Panc1 (cell line): Measurements from ENCODE around the gene RNF115.

Source experiments
- CTCF ChIP-seq: fragments of 450-650 bp; IDR thresholded peaks from 2 replicates; pipeline ENCODE4 v1.5.1; 2017; ENCODE audit warnings: mild to moderate bottlenecking
- POLR2AphosphoS5 ChIP-seq: IDR thresholded peaks from 2 replicates; pipeline ENCODE4 v1.6.1; 2012; ENCODE audit warnings: mild to moderate bottlenecking, low read depth, low read length, moderate library complexity
- REST ChIP-seq, 2 experiments: IDR thresholded peaks; 2 replicates each; pipeline ENCODE4 v1.6.1; 2011 to 2012; ENCODE audit warnings: low read depth in 2 of 2, control low read depth in 1 of 2, low read length in 1 of 2, mild to moderate bottlenecking in 1 of 2, moderate library complexity in 1 of 2; ENCODE audit not compliant: insufficient read depth in 1 of 2
- SIN3A ChIP-seq: IDR thresholded peaks from 2 replicates; pipeline ENCODE4 v1.6.1; 2012; ENCODE audit warnings: low read depth, mild to moderate bottlenecking, low read length, moderate library complexity, borderline replicate concordance; ENCODE audit not compliant: insufficient read depth

- TF ChIP-seq POLR2AphosphoS5 (no peak), CTCF (no peak), REST (IDR thresholded peaks at IDR 0.05; ENCODE audit: insufficient read depth in 1 of 2, low read depth in 2 of 2, low read length in 1 of 2) (no peak), SIN3A (no peak)
Observed at GRCh38 chr1:145758575-145758974, 65.3 kb downstream of the RNF115 start.
